Jurkat, Clone E6-1 (cell line): Measurements from ENCODE around the gene PLPP4.

Experiments used
- DNase-seq: peaks from one replicate; pipeline ENCODE4 v3.0.0-alpha.2; 2011; ENCODE audit warnings: low read depth, low spot score
- H3K4me3 ChIP-seq: 2 replicates; pipeline ENCODE4 v1.5.1; 2011; ENCODE audit warnings: mild to moderate bottlenecking, low read length, control low read depth, moderate library complexity

Gene PLPP4

GRCh38 chr10:120453886-120454285 is 3.1 kb upstream of the PLPP4 start:
- H3K4me3 ChIP-seq: no peak overlapping the region
- DNase-seq: no peak

DNA sequence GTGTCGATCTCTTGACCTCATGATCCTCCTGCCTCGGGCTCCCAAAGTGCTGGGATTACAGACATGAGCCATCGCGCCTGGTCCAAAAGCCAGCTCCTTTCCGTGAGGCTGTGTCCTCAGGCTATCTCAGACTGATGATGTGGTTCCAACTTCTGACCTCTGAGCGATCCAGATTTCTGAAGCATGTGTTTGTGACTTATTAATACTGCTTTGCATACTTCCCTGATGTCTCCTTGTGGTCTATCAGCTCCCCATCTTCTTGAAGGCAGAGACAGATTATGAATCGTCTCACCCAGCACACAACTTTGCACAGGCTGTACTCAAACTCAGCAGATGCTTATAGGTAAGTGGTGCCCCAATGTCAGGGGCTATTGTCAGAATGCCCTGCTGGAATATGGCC is 2.0 kb upstream of the PLPP4 start:
- H3K4me3 ChIP-seq: no peak overlapping the region
- DNase-seq: no peak

- H3K4me3 ChIP-seq: no peak overlapping the region
These were observed 1.4 kb upstream of the PLPP4 start for GRCh38 chr10:120455606-120456005.

GRCh38 chr10:120456143-120456625 is 843 bp upstream of the PLPP4 start:
- DNase-seq: no peak
- no peak overlapping the region for H3K4me3 ChIP-seq

More at GRCh38 chr10:120455606-120456005, 1.4 kb upstream of the PLPP4 start:
- no peak for DNase-seq

DNA sequence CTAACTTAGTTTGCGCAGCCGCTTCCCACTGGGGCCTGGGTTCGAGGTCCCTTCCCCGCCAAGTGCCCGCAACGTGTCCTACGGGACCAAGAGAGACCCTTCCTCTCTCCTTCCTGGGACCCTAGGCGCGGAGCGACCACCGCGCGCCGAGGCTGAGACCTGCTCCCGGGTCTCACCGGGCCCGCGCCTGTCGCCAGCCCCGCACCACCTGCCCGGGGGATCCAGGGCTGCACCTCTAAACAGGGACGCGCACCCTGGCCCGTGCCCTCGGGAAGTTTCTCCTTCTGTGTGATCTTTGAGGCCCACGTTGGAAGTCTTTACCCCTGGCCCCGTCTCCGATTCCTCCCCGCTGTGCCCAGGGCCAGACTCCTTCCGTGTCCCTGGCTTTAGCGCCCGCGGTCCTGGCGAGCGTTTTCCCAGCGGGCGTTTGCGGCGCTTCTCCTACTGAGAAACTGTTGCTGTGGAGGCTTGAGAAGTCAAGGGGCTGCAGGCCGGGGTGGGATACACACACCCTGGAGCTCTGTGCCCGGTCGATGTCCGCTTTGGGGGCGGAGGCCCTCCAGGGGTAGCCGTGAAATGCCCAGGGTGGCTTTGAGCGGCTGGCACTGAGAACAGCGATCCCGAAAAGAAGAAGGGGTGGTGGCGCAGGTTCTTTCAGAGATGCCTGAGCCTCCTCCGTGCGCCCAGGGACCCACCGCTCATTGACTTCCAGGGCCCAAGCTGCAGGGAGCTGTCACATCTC is 575 bp downstream of the PLPP4 start:
- H3K4me3 ChIP-seq: no peak overlapping the region

DNA sequence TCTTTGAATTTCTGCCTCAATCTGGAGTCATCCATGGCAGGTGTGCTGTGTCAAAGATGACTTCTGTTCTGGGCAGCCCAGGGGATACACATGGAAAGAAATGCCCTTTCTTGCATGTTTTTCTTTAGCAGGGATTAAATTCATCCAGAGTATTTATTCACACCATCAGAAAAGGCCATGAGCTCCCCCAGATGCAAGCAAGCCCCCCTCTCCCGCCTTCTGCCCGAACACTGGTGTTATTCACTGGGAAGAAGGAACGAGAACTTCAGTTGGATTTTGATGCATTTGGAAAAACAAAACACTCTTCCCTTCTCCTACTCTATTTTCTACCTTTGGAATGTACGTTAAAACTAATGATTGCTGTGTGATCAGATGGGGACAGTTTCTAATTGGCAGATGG is 1.4 kb downstream of the PLPP4 start:
- DNase-seq: no peak

More for the DNA sequence above, 575 bp downstream of the PLPP4 start:
- DNase-seq: no peak

DNA sequence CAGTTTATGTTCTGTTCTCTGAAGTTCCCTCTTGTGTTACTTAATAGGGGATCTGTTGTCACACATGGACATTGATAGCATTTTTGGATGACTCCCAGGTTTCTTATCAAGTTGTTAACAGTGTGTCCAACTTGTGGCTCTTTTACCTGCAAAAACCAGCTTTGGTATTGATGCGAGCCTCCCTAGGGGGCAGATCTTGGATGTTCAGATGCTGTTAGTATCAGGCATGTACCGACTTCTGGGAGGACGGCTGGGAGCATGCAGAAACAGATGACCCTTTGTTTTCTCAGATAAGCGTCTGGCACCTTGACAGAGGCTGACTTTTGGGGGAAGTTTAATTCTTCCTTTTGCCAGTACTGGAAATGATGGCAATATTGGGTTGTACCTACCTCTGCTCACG is 2.2 kb downstream of the PLPP4 start:
- DNase-seq: no peak
- no peak overlapping the region for H3K4me3 ChIP-seq

More for the DNA sequence above, 1.4 kb downstream of the PLPP4 start:
- H3K4me3 ChIP-seq: no peak overlapping the region

GRCh38 chr10:120460186-120460585 is 3.2 kb downstream of the PLPP4 start:
- DNase-seq: no peak
- no peak overlapping the region for H3K4me3 ChIP-seq

DNA sequence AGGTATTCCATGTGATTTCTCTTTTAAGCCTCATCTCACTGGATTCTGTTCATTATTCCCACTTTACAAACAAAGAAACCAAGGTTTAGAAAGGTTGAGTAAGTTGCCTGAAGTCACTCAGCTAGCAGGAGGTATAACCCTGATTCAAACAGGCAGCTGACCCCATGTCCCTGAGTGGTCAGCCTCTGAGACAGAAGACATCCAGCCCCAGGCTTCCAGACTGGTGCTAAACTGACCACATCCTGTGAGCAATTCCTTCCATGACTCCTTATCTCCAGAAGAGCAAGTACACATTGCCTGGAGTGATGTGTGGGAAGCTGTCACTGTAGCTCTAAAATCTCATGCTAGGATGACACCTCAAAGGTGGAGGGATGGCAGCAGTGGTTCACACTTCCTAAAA is 3.7 kb downstream of the PLPP4 start:
- DNase-seq: no peak
- H3K4me3 ChIP-seq: no peak overlapping the region

- no peak overlapping the region for H3K4me3 ChIP-seq
- DNase-seq: no peak
These were observed 5.1 kb downstream of the PLPP4 start for GRCh38 chr10:120462018-120462682.

- no peak for DNase-seq
- no peak overlapping the region for H3K4me3 ChIP-seq
These were observed 8.1 kb downstream of the PLPP4 start for GRCh38 chr10:120465138-120465537.

GRCh38 chr10:120466006-120466405 is 9.0 kb downstream of the PLPP4 start:
- no peak for DNase-seq
- H3K4me3 ChIP-seq: no peak overlapping the region

GRCh38 chr10:120473593-120473992 is 16.6 kb downstream of the PLPP4 start:
- no peak overlapping the region for H3K4me3 ChIP-seq
- DNase-seq: no peak

- no peak overlapping the region for H3K4me3 ChIP-seq
- DNase-seq: no peak
These were observed 17.9 kb downstream of the PLPP4 start for GRCh38 chr10:120474956-120475355.

DNA sequence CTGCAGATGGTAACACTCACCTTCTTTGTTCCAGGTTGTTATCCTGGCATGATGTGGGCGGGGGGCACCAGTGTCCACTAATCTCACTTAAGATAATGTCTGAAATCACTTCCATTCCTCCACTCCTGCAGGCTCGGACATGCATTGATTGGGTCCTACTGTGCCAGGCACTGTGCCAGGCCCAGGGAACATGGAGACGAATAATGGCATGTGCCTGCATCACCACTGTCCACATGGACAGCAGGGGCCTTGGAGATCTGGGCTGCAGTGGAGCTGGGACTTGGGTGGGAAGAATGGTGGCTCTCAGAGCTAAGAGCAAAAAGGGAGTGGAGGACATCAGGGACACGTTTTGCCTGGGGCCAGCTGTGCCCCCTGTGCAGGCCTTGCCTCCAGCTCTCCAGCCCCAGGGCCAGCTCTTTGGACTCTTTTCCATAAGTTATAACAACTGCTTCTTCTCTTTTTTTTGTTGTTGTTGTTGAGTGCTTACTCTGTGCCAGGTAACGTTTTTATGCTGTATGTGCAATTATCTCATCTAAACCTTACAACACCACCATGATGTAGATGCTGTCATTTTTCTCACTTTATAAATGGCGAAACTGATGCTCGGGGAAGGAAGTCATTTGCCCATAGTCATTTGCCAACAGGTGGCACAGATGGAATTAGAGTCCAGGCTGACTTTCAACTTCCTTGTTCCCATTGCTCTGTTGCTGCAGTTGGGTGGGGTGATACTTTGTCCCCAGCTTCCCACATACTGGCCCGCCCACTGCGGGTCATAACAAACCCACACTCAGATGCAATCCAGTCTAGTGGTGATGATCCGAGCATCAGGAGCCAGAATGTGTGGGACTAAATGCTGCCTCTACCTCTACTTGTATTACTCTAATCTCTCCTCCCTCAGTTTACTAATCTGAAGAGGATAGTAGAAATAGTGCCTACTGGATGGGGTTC is 19.1 kb downstream of the PLPP4 start:
- no peak overlapping the region for H3K4me3 ChIP-seq
- no peak for DNase-seq

DNA sequence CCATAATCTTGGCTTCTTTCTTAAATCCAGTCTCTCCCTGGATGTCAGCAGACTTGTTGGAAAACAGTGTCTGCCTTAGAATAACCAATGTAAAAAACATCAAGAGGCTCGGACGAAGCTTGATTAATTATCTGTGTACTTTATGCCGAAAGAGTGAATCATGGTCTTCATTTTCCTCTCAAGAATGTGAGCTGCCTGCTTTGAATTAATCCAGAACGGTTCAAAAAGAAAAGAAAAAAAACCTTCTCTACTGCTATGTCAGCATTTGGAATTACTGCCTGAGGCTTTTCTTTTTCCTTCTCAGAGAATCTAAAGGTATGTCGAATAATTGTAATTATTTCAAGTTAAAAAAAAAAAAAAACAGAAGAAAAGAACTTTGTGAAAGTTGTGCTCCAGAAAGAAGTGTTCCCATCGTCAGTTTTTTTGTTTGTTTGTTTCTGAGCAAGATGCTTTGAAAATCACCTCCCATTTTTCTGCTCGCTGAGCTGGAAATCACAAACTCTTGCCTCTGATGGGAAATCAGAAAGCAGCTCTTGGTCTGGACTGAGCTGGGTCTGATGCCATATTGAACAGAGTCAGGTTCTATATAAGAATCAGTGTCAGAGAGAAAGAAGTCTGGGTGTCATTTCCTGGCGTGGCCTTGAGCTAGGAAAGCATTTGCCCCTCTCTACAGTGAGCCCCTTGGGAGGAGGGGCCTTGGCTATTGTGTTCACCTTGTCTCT is 20.2 kb downstream of the PLPP4 start:
- no peak for DNase-seq
- H3K4me3 ChIP-seq: no peak overlapping the region

GRCh38 chr10:120477743-120478141 is 20.7 kb downstream of the PLPP4 start:
- DNase-seq: no peak
- H3K4me3 ChIP-seq: no peak overlapping the region

DNA sequence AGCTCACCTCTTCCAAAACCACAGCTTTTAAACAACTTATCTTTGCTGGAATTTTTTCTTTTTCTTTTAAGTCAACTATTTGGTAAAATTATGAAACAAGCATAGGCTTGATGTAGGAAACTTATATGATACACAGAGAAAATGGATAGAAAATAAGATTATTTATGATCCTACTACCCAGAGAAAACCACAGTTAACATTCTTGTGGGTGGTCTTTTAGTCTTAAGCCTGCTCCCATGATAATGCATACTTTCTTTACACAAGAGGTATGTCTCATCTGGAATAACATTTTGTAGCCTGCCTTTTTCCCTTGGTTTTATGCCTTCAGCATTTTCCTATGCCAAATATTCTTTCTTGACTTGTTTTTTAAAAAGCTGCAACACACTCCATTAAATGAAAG is 21.4 kb downstream of the PLPP4 start:
- no peak overlapping the region for H3K4me3 ChIP-seq
- no peak for DNase-seq

DNA sequence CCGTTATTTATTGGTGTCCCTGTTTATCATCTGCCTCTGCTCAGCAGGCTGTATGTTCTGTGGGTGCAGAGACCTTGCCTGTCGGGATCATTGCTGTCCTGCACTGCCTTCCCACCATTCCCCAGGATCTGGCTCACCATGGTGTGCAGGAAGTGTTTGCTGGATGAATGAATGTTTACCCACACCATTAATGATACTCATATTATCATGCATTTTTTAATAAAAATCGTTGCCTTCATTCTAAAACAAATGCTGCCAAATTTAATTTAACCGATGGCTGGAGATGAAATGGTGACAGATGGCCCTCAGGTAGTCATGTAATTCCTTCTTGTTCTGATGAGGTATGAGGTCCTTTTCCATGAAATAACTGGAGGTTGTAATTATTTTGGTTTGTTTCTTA is 22.5 kb downstream of the PLPP4 start:
- no peak overlapping the region for H3K4me3 ChIP-seq
- no peak for DNase-seq
